ENCODE data around the gene HSPA12B. TPM values are rescaled to one million over a fixed set of nuclear protein-coding genes. Genes with fewer than 3 reads are reported as not detected.

The HSPA12B gene
- polyA plus RNA-seq, 1 experiment = 0.02 TPM

DNA sequence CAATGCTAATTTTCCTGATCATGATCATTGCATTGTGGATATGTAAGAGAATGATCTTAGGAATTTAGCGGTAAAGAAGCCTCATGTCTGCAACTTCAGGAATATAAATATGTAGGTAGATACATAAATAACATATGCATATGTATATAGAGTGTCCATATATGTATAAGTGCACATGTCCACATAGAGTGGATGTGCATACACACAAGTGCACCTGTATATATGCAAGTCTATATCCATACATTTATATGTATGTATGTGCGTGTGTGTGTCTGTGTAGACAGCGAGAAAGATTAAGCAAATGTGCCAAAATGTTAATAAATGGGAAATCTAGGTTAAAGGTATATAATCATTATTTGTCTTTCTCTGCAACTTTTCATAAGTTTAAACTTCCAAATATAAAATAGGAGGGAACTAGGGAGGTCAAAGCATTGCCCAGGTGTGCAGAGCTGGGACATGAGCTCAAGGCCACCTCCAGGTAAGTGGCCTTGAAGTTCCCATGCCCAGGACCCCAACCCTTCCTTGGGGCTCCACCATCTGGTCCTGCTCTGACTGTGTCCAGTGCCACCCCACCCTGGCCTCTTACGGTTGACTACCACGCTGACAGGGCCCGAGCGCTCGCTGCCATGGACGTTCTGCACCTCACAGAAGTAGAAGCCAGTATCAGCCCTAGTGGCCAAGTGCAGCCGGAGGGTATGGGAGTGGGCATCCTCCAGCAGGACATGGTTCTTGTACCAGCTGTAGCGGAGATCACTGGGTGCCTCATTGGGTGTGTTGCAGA is 29.7 kb upstream of the HSPA12B start:
- H3K27me3 ChIP-seq (ENCODE audit: control insufficient read depth, insufficient read depth, low read length) = peaks cover 2% of the 10 kb centered on the region
- H3K4me3 ChIP-seq (ENCODE audit: low read depth, low read length) = no peak overlapping the region
- POLR2A ChIA-PET = no interaction called here
- no peaks in the 10 kb centered on the region for H3K36me3 ChIP-seq (ENCODE audit: control insufficient read depth, insufficient read depth, low read length)
- TF ChIP-seq CTCF (IDR thresholded peaks at IDR 0.05; ENCODE audit: insufficient read depth, low read depth, low read length) = no peak
- no peak for DNase-seq (ENCODE audit: low read depth)
- CTCF ChIA-PET = interaction anchor here (1.0 to 7.6 kb wide), 3 partner anchors 15 to 25 kb away, joined by 3 to 75 read pairs (median 5); no protein-coding TSS in a partner anchor

DNA sequence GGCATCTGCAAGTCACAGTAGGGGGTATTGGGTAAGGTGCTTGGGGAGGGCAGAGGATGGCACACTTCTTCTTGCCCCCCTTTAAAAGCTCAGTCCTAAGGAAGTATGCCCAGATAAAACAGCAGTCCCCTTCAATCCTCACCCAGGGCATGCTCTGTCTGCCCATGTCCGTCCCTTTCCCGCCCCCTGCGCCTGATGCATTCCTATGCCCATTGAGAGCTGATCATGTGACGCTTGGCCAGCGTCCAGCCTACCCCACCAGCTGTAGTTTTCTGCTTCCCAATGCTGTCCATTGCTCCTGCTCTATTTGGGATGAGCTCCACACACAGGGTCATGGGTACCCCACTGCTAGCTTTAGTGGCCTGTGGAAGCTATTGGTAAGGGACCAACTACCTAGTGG is 28.4 kb upstream of the HSPA12B start:
- TF ChIP-seq CTCF (IDR thresholded peaks at IDR 0.05; ENCODE audit: insufficient read depth, low read depth, low read length) = no peak
- POLR2A ChIA-PET = no interaction called here
- no peaks in the 10 kb centered on the region; the same call in 1 of the 2 replicates for H3K27me3 ChIP-seq (ENCODE audit: control insufficient read depth, insufficient read depth, low read length)
- CTCF ChIA-PET = interaction anchor here (0.5 to 7.6 kb wide), 6 partner anchors 11 to 111 kb away, joined by 3 to 75 read pairs (median 3); no protein-coding TSS in a partner anchor
- DNase-seq (ENCODE audit: low read depth) = no peak
- no peaks in the 10 kb centered on the region for H3K36me3 ChIP-seq (ENCODE audit: control insufficient read depth, insufficient read depth, low read length)
- H3K4me3 ChIP-seq (ENCODE audit: low read depth, low read length) = no peak overlapping the region

DNA sequence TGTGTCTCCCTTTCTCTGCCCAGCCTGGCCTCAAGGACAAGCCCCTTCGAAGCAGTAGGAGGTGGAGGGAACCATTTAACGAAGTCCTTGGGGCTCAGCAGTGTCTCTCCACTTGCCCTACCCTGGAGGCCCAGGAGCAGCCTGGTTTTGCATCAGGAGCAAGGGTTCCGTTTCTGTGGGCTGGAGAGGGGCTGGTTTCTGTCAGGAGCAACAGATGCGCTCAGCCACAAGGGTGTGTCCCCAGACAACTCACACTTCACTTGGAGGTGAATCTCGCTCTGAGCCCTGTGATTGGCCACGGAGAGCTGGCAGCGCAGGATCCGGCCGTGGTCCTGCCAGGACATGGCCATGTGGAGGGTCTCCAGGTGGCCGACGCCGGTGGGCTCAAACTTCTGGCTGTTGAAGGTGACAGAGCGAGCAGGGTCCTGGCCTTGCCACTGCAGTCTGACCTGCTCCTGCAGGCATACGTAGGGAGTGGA is 27.0 kb upstream of the HSPA12B start:
- ChIA-PET POLR2A (no interaction called here), CTCF (interaction anchor here (2.9 to 7.6 kb wide), 2 partner anchors 9 to 27 kb away, joined by 14 to 75 read pairs; no protein-coding TSS in a partner anchor)
- no peak for DNase-seq (ENCODE audit: low read depth)
- no peak for TF ChIP-seq CTCF (IDR thresholded peaks at IDR 0.05; ENCODE audit: insufficient read depth, low read depth, low read length)
- no peak overlapping the region for H3K4me3 ChIP-seq (ENCODE audit: low read depth, low read length)
- no peaks in the 10 kb centered on the region; the same call in 1 of the 2 replicates for H3K27me3 ChIP-seq (ENCODE audit: control insufficient read depth, insufficient read depth, low read length)
- H3K36me3 ChIP-seq (ENCODE audit: control insufficient read depth, insufficient read depth, low read length) = no peaks in the 10 kb centered on the region

GRCh38 chr20:3705970-3706739 is 26.3 kb upstream of the HSPA12B start:
- Histone ChIP-seq H3K27me3 (ENCODE audit: control insufficient read depth, insufficient read depth, low read length) (no peaks in the 10 kb centered on the region; the same call in 1 of the 2 replicates), H3K4me3 (ENCODE audit: low read depth, low read length) (no peak overlapping the region), H3K36me3 (ENCODE audit: control insufficient read depth, insufficient read depth, low read length) (no peaks in the 10 kb centered on the region)
- POLR2A ChIA-PET = no interaction called here
- TF ChIP-seq CTCF (IDR thresholded peaks at IDR 0.05; ENCODE audit: insufficient read depth, low read depth, low read length) = no peak
- DNase-seq (ENCODE audit: low read depth) = no peak
- CTCF ChIA-PET = interaction anchor here (1.2 to 7.6 kb wide), 7 partner anchors 10 to 118 kb away, joined by 3 to 75 read pairs (median 14); partner anchors contain the start of gene CENPB
